KMS-11 (cell line): ENCODE data around the gene ISYNA1.

Experiments
- H2AFZ ChIP-seq: fragments of 200-600 bp; sonication (generic); 2 replicates; pipeline ENCODE4 v1.6.1; 2016; ENCODE audit warnings: antibody characterized with exemption, mixed run types, low read depth
- H3K27ac ChIP-seq: fragments of 200-600 bp; sonication (generic); 2 replicates; pipeline ENCODE4 v1.6.1; 2016; ENCODE audit warnings: mild to moderate bottlenecking, mixed run types
- H3K27me3 ChIP-seq: fragments of 200-600 bp; sonication (generic); 2 replicates; pipeline ENCODE4 v1.6.1; 2017; ENCODE audit warnings: mild to moderate bottlenecking, low read depth, mixed run types, moderate library complexity; ENCODE audit not compliant: insufficient read depth
- H3K36me3 ChIP-seq: fragments of 200-600 bp; sonication (generic); 2 replicates; pipeline ENCODE4 v1.6.1; 2017; ENCODE audit warnings: mild to moderate bottlenecking, mixed run types; ENCODE audit not compliant: insufficient read depth
- H3K4me1 ChIP-seq: fragments of 200-600 bp; sonication (generic); 2 replicates; pipeline ENCODE4 v1.6.1; 2016; ENCODE audit warnings: mild to moderate bottlenecking, low read depth, mixed run types; ENCODE audit not compliant: poor library complexity, severe bottlenecking
- H3K4me2 ChIP-seq: fragments of 200-600 bp; sonication (generic); 2 replicates; pipeline ENCODE4 v1.7.0; 2016; ENCODE audit warnings: mild to moderate bottlenecking, mixed run types
- H3K4me3 ChIP-seq: fragments of 200-600 bp; sonication (generic); IDR thresholded peaks from 2 replicates; pipeline ENCODE4 v1.6.1; 2017; ENCODE audit warnings: low read depth, low read length, mixed read lengths; ENCODE audit not compliant: insufficient read depth
- H3K79me2 ChIP-seq: fragments of 200-600 bp; sonication (generic); 2 replicates; pipeline ENCODE4 v1.6.1; 2016; ENCODE audit warnings: low read depth, mixed run types; ENCODE audit not compliant: insufficient read depth
- H3K9ac ChIP-seq: fragments of 200-600 bp; sonication (generic); 2 replicates; pipeline ENCODE4 v1.6.1; 2016; ENCODE audit warnings: mild to moderate bottlenecking, mixed run types
- H4K20me1 ChIP-seq: fragments of 200-600 bp; sonication (generic); 2 replicates; pipeline ENCODE4 v1.6.1; 2016; ENCODE audit warnings: mild to moderate bottlenecking, mixed run types; ENCODE audit not compliant: insufficient read depth
- TF ChIP-seq, protein P1 (sequence below): fragments of 200-600 bp; sonication (generic); conservative IDR thresholded peaks from 2 replicates; pipeline ENCODE4 v1.6.1; 2017; ENCODE audit warnings: low read depth, mild to moderate bottlenecking, antibody characterized with exemption, low read length, moderate library complexity, mixed read lengths

The ISYNA1 gene

DNA sequence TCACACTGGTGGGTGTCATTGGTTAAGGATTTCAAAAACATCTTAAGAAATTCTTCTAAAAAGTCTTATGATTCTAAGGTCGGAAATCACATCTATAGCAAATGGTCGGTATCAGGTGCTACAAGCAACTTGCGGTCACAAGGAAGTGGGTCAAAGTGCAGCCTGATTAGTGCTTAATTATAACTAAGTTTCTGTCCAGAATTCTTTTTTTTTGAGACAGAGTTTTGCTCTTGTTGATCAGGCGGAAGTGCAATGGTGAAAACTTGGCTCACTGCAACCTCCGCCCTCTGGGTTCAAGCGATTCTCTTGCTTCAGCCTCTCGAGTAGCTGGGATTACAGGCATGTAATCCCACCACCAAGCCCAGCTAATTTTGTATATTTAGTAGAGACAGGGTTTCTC is 53.2 kb downstream of the ISYNA1 start:
- no peaks in the 10 kb centered on the region for H3K36me3 ChIP-seq
- no peaks in the 10 kb centered on the region for H4K20me1 ChIP-seq
- no peaks in the 10 kb centered on the region for H3K79me2 ChIP-seq
- no peak overlapping the region for H3K27ac ChIP-seq
- TF ChIP-seq, protein P1, sequence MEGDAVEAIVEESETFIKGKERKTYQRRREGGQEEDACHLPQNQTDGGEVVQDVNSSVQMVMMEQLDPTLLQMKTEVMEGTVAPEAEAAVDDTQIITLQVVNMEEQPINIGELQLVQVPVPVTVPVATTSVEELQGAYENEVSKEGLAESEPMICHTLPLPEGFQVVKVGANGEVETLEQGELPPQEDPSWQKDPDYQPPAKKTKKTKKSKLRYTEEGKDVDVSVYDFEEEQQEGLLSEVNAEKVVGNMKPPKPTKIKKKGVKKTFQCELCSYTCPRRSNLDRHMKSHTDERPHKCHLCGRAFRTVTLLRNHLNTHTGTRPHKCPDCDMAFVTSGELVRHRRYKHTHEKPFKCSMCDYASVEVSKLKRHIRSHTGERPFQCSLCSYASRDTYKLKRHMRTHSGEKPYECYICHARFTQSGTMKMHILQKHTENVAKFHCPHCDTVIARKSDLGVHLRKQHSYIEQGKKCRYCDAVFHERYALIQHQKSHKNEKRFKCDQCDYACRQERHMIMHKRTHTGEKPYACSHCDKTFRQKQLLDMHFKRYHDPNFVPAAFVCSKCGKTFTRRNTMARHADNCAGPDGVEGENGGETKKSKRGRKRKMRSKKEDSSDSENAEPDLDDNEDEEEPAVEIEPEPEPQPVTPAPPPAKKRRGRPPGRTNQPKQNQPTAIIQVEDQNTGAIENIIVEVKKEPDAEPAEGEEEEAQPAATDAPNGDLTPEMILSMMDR: no peak
- H2AFZ ChIP-seq: no peak overlapping the region
- H3K9ac ChIP-seq: no peak overlapping the region
- H3K4me3 ChIP-seq: no peak overlapping the region
- peaks cover 31% of the 10 kb centered on the region; the same call in 1 of the 2 replicates for H3K27me3 ChIP-seq
- H3K4me1 ChIP-seq: no peaks in the 10 kb centered on the region
- H3K4me2 ChIP-seq: no peak overlapping the region
